ENCODE measurements around the gene KCNK6. TPM values are rescaled to one million over a fixed set of nuclear protein-coding genes. Genes with fewer than 3 reads are reported as not detected.

KCNK6 gene
- total RNA-seq, 1 donor from 2014 or later = 22.8 TPM

- DNase-seq (ENCODE audit: low spot score in 2 of 2) = no peak
- Histone ChIP-seq H3K27ac (no peak overlapping the region), H3K9me3 (no peaks in the 10 kb centered on the region), H3K27me3 (no peaks in the 10 kb centered on the region), H3K4me1 (peaks cover 9 to 14% of the 10 kb centered on the region in 2 donors), H3K36me3 (peaks cover 55 to 65% of the 10 kb centered on the region in 2 donors), H3K4me3 (no peak overlapping the region)
- intact Hi-C loops (cut with DNase I) = no loop called here
- TF ChIP-seq CTCF (IDR thresholded peaks at IDR 0.05) = no peak
Observed at GRCh38 chr19:38378866-38379265, 59.2 kb downstream of the KCNK6 start.

GRCh38 chr19:38381138-38381537 lies 61.5 kb downstream of the KCNK6 start:
- Histone ChIP-seq H3K4me1 (peaks cover 2 to 6% of the 10 kb centered on the region in 2 donors), H3K9me3 (no peaks in the 10 kb centered on the region), H3K36me3 (peaks cover 64 to 70% of the 10 kb centered on the region in 2 donors), H3K4me3 (no peak overlapping the region), H3K27me3 (no peaks in the 10 kb centered on the region), H3K27ac (no peak overlapping the region)
- intact Hi-C loops (cut with DNase I) = loop anchor here (10.0 kb wide), 2 partner anchors 376 to 476 kb away; partner anchors contain the start of genes SIPA1L3 and WDR87
- DNase-seq (ENCODE audit: low spot score in 2 of 2) = no peak
- TF ChIP-seq CTCF (IDR thresholded peaks at IDR 0.05) = no peak

Other genes starting within 250 kb of the KCNK6 start
- gene DPF1, start 95.6 kb upstream of the KCNK6 start, total RNA-seq = not detected
- 1,072 TPM for gene PPP1R14A, start 63.5 kb upstream of the KCNK6 start, total RNA-seq
- gene SPINT2, start 55.3 kb upstream of the KCNK6 start, total RNA-seq = 193 TPM
- not detected for gene C19orf33, start 15.6 kb upstream of the KCNK6 start, total RNA-seq
- gene YIF1B, start 3.9 kb upstream of the KCNK6 start, total RNA-seq = 24.7 TPM
- 2.9 TPM for gene CATSPERG, start 16.0 kb downstream of the KCNK6 start, total RNA-seq
- gene PSMD8, start 54.7 kb downstream of the KCNK6 start, total RNA-seq = 235 TPM
- gene GGN, start 68.2 kb downstream of the KCNK6 start, total RNA-seq = 46.9 TPM
- 18.3 TPM for gene SPRED3, start 68.9 kb downstream of the KCNK6 start, total RNA-seq
- gene FAM98C, start 83.2 kb downstream of the KCNK6 start, total RNA-seq = 11.1 TPM
- gene RASGRP4, start 106.4 kb downstream of the KCNK6 start, total RNA-seq = 0.64 TPM
- gene RYR1, start 113.8 kb downstream of the KCNK6 start, total RNA-seq = 1.5 TPM

All from ascending aorta (tissue), 2 donors.